ENCODE measurements around the gene IL17RB.

Gene IL17RB

DNA sequence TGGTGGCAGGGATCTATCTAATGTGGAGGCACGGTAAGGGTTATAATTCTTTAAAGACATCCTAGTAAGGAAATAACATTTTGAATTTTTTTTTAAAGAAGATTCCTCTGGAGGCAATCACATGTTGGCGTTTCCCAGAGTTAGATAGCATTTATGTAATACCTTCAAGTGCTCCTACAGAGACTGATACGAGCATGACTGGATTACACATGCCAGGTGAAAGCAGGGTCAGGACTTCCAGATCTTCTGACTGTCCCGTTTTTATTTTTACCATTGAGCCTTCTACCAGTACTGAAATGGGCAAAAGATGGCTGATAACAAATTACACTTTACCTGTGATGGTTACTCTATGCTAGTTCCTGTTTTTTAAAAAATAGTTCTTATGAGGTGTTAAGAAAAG lies 13.8 kb downstream of the IL17RB start:
- DNase-seq (ENCODE audit: low read depth) = no peak

DNA sequence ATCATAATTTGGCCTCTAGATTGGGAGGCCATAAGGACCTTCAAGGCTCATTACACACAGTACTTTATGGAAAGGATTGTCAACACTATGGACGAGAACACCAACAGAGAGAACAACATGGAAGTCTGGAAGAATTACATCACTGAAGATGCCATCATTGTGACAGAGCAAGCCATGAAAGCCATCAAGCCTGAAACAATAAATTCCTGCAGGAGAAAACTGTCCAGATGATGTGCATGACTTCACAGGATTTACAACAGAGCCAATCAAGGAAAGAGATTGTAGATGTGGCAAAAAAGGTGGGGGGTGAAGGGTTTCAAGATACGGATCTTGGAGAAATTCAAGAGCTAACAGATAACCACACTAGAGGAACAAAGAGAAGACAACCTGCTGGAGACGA lies 15.9 kb downstream of the IL17RB start:
- DNase-seq (ENCODE audit: low read depth) = no peak

DNA sequence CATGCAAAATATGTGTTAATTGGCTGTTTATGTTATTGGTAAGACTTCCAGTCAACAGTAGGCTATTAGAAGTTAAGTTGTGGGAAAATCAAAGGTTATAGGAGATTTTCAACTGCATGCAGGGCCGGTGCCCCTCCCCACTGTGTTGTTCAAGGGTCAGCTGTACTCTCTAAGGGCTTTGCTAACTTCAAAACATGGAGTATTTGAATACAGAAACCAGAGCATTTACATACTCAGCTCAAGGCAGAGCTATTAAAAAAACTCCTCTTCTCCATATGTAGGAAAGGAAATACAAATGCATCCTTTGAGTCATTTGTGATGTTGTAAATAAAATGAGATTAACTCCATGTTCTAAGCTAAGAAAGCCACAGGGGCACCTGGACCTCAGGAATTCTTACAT lies 16.8 kb downstream of the IL17RB start:
- DNase-seq (ENCODE audit: low read depth) = no peak

DNA sequence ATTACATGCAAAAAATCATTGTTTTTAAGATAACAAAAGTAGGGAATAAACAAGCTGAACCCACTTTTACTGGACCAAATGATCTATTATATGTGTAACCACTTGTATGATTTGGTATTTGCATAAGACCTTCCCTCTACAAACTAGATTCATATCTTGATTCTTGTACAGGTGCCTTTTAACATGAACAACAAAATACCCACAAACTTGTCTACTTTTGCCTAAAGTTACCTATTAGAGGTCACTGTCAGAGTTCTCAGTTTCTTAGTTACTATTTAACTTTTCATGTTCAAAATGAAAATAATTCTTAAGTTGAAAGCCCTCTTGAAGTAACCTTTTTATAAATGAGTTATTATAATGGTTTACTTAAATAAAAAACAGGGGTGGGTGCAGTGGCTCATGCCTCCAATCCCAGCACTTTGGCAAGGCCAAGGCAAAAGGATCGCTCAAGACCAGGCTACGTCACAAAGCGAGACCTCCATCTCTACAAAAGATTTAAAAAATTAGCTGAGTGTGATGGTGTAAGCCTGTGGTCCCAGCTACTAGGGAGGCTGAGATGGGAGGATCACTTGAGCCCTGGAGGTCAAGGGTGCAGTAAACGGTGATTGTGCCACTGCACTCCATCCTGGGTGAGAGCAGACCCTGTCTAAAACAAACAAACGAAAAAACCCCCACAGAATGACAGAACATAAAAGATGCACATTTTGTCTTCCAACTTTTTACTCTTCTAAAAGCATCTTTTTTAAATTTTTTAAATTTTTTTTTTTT lies 19.5 kb downstream of the IL17RB start:
- no peak for DNase-seq (ENCODE audit: low read depth)

DNA sequence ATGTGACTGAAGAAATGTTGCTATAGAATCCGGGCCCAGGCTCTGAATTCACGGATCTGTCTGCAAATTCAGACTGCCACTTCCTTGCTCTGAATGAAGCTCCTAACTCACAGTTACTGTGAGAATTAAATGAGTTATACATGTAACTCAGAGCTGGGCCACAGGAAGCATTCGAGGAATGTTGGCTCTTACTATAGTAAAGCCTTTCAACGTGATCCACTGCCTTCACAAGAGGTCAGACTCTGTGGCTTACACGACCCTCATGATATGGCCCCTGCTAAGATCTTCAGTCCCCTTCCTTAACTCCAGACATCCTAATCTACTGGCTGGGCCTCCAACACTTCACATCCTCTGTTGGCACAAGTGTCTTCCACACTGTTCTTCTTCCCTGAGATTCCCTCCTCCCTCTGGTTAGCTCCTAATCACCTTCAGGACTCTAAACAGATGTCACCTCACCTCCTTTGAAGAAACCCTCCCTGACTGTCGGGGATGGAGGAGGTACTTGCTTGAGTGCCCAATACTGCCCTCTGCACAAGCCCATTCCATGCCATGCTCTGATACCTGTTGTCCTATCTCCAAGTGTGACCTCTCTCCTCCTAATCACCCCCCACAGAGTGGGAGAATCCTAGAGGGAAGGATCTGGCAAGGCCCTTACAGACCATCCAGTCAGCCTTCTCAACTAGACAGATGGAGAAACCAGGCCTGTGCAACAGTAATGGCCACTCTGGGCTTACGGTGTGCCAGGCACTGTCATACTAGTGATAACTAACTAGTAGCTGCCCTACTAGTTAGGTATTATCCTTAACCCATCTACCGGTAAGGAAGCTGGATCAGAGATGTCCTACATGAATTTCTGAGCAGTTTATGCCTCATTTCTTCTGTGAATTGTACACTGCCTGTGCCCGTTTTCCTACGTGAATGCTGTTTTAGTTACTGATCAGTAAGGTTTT lies 34.3 kb downstream of the IL17RB start:
- no peak for DNase-seq (ENCODE audit: low read depth)

DNA sequence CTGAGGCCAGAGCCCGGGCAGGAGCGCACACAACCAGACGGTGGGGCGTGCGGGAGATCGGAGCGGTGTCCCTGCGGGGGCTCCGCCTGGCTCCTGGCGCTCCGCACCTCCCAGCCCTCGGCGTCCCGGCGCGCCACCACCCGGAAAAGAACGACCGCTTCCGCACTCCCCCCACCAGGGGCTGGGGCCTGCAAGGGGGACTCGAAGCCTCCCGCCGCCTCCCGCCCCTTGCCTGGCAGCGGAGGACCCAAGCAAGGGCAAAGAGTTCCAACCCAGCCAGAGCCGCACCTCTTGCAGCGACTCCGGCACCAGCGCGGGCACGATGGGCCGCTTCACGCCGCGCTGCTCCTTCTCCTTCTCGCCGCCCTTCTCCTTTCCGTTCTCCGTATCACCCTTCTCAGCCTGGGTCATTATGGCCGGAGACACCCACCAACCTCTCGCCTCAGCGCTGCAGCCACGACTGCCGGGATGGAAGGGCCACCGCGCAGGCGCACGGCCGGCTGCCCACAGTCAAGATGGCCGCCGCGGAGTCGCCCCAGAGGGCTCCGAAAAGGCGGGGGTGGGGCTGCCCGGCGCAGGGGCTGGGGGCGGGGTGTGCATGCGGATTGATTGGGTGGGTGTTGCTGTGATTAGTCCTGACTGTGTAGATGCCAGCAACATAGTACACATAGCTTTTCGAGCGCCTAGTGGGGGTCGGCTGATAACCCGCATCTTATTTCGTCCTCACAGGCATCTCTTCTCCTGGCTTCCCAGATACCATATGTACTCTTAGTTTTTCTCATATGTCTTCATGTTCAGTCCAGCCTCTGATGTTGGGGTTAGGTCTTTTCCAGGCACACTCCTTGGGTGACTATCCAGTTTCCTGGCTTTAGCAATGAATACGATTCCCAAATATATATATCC lies 35.6 kb downstream of the IL17RB start, which contains the start of gene ACTR8:
Gene ACTR8, minus strand, starts transcription at position 462 of the 903 bp plus-strand sequence. Its CDS starts 51 bp downstream, at position 411.
- peak; percentile 77 for DNase-seq (ENCODE audit: low read depth)

DNA sequence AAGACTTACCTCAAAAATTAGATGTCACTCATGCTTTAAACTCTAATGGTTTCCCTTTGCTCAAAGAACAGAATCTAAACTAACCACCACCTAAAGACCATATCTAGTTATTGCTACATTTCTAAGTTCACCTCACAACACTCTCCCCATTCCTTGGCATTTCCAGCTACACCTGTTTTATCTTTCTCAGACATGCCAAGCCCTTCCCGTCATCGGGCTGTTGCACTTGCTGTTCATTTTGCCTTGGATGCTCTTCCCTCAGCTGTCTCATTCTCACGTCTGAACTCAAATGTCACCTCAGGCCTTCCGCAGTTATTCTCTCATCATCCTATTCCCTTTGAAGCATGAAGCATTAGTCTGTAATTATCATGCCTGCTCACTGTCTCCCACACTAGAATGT lies 36.6 kb downstream of the IL17RB start:
- DNase-seq (ENCODE audit: low read depth) = no peak

DNA sequence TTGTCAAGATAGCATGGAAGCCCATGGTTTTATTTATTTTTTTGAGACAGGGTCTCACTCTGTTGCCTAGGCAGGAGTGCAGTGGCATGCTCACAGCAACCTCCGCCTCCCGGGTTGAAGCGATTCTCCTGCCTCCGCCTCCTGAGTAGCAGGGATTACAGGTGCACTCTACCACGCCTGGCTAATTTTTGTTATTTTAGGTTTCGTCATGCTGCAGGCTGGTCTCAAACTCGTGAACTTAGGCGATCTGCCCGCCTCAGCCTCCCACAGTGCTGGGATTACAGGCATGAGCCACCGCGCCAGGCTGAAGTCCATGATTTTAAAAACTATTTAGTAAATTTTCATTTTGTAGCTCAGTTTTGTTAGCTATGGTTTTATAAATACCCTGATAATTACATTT lies 38.3 kb downstream of the IL17RB start:
- DNase-seq (ENCODE audit: low read depth) = no peak

DNA sequence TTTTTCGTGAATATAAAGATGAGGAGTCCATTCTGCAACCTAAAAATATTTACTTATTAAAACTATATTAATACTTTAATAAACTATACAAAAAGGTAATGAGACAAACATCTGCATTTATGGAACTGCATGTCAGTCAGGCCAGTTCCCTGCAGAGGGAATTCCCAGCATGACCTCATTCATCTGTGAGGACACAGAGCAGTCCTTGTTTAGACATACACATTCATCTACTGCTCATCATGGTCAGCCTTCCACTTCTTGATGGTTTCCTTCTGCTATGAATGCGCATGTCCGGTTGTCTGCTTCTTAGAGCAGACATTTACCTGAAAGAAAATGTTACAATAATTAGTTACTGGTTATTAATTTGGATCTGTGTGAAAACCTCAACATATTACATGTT lies 38.9 kb downstream of the IL17RB start:
- no peak for DNase-seq (ENCODE audit: low read depth)

DNA sequence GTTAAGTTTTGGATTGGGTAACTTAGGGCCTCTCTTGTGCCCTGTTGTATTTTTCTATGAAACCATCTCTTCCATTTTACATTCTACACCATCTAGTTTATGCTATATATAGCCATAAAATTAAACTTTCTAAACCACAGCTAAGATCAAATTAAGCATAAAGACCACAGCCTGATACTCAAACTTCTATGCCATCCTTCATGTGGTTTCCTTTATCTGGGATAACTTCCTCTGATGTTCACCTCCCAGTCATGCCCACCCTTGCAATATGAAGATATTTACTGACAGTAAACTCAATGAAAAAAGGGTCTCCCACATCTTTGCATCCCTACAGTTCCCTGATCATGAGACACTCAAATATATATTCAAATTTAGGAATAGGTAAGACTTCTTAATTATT lies 41.1 kb downstream of the IL17RB start:
- DNase-seq (ENCODE audit: low read depth) = no peak

DNA sequence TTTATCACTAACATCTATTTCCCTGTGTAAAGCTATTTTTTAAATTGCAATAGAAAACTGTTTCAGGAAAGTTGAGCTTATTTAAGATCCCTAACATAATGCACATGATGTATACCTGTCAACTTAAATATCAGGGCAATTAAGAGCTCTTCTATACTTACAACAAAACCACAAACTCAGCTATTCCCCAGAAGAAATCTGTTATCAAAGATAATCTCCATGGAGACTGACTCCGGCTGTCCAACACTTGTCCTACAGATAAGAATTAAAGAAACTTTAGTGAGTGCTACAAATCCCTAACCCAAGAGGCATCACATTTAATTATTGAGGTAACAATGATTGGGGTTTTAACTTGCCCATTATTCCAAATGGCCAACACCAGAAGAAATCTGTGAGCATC lies 41.9 kb downstream of the IL17RB start:
- no peak for DNase-seq (ENCODE audit: low read depth)

DNA sequence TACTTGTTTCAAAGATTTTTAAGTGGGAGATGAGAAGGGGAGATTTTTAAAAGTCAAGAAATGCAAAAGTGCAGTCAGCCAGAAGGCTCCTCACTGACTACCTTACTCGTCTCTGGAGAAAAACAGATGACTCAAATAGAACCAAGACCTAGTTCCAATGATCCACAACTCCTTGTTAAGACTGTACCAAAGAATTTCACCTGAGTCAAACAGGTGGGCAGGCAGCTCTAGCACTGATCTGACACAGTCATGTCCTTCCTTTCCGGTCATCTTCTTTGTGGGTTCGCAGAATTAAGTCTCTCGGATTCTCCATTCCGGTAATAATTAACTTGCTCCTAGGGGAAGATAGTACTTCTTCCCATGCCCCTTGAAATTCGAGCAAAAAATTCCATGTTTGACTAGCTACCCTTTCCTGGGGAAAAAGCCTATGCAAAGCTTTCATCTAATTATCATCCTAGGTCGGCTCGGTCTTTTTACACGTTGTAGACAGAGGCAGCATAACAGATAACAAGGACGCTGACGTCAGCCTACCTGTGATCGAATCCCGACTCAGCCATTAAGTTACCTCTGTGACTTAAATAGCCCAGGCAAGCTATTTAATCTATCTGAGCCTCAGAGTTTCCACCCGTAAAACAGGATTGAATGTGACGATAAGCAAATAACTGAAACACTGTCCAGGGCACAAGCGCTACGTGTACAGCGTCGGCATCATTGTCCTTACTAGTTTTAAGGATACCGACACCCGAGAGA lies 44.5 kb downstream of the IL17RB start:
- DNase-seq (ENCODE audit: low read depth) = no peak

DNA sequence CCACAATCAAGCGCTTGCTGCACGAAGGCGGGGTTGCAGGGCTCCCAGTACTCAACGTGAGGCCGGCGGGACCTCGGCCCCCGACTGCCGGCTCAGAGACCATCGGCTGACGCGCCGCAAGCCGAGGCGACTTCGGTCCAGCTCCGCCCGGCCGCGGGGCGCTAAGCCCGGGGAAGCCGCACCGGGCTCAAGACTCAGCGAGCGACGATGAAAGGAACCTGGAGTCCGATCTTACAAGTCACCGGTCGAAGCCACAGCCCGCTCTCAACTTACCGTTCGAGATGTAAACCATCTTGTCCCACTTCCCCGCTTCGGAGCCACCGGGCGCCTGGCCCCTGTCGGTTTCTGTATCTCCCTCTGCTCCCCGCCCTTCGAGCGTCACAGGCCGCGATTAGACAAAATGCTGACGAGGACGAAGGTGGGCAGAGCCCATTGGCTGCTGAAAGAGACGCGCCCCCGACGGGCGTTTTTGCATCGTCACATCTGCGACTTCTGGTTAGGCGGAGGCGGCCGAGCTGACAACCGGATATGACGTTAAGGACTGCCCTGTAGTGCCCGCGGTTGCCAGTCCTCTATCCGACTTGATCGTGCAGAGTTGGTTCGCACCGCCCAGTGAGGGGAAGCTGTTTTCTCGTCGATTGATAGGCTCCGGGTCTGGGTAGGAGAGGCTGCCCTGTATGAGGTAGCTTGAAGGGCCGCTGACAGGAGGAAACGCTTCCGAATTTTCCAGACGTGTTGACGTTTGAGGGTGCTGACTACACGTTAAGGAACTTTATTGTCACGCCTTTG lies 45.3 kb downstream of the IL17RB start, which contains the start of gene SELENOK:
Gene SELENOK, minus strand, starts transcription at position 363 of the 789 bp plus-strand sequence.
- peak; percentile 95 for DNase-seq (ENCODE audit: low read depth)

DNA sequence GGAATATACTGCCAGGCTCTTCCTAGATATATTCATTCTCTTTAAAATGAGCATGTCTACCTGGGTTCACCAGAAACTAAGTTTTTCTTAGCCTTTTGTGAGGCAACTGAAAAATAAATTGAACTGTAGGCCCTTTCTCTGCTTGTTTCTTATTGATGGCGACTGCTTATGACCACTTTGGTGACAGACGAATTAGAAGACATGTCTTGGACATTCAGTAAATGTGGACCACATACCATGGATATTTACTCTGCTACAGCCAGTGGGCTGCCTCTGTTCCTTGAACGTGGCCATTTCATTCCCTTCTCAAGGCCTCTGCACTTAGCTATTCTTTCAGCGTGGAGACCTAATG lies 45.9 kb downstream of the IL17RB start:
- DNase-seq (ENCODE audit: low read depth) = no peak

DNA sequence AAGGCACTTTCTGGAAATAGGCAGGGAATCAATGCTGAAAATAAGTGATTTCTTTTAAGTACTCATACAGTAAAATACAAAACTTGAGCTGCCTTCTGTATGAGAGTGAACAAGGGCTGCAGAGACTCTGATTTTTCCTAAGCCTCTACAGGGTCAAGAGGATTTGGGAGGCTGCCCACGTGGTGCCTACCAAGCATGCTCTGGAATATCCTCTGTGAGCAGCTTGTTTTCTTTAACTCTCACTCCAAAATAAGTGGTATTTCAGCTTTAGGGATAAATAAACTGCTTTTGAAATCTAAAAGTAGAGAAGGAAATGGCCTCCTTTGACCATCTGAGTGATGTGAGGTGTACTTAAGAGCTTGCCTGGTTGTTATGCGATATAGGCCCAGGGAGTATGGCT lies 53.4 kb downstream of the IL17RB start:
- no peak for DNase-seq (ENCODE audit: low read depth)

DNA sequence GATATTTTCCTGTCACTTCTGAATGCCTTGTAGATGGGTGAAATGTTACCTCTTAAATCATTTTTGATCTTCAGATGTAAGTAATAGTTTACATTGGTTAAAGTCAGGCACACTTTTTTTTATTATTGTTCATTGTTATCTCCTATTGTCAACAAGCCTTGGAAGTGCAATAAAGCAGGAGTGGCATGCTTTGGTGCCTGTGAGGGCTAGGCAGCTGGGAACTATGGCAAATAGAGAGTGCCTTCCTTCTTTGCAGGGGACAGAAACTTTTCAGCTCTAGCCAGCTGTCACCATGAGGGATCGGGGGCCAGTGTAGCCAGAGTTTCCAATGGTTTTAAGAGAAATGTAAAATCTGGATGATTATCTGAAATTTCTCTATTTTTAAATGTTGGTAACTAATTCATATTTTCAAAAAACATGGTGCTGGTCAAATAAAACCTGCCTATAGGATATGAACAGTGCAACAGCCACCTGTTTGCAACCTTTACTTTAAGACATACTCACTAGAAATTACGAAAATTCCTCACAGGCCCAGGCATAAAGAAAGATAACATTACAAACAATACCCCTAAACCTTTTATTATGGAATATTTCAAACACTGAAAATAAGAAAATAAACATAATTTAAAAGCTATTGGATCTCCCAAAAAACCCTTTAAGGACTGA lies 54.4 kb downstream of the IL17RB start:
- DNase-seq (ENCODE audit: low read depth) = no peak

DNA sequence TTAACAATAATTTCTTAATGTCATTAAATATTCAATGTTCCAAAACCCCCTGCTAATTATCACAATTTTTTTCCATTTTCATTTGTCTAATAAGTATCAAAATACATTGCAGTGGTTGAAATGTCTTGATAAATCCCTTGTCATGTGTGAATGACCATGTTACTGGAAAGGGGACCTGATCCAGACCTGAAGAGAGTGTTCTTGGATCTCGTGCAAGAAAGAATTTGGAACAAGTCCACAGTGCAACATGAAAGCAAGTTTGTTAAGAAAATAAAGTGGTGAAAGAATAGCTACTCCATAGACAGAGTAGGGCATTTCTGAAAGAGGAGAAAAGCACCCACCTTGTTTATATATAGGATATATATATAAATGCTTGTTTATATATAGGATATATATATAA lies 55.7 kb downstream of the IL17RB start:
- DNase-seq (ENCODE audit: low read depth) = no peak

DNA sequence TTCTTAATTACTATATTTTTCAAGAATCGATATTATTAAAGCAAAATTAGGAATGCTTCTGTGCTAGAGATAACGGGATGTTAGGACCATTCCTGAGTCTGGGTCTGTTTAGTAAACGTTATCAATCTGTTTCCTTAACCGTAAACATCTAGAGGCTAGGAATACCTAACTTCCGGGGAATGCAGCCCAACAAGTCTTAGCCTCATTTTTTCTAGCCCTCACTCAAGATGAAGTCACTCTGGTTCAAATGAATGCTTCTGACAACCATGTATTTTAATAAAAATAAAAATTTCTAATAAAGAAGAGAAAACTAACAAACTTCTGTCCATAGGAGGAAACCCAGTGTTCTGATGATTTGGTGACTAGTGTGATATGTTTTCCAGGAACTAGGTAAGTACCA lies 56.3 kb downstream of the IL17RB start:
- DNase-seq (ENCODE audit: low read depth) = no peak

DNA sequence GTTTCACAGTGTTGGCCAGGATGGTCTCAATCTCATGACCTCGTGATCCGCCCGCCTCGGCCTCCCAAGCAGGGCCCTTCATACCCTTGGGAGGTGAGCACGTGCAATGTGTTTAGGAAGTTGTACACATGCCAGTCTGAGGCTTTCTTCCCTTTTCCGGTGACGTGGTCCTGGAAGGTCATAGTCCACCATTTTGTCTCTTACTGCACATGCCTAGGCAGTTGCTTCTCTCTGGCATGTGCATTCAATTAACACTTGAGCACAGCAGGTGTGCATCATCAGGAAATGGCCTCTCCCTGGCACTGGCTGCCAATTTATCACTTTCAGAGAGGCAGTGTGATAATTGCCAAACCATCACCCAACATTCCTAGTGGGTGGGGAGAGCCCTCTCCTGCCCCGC lies 67.0 kb downstream of the IL17RB start:
- no peak for DNase-seq (ENCODE audit: low read depth)

All from CMK (cell line).